ENCODE measurements around the gene SSC4D.
A peak's percentile ranks its signal among the peaks of the same experiment; 100 is the strongest.
"Not testable (repeated sequence)": the region's sequence is repeated elsewhere in the genome, so short reads cannot be mapped to it uniquely, and the experiment has no call there.

SSC4D gene

GRCh38 chr7:76409537-76409936 lies at the start of gene SSC4D:
SSC4D (minus strand) TSS chr7:76409697; CDS start chr7:76404439, 5,258 bp downstream.
- Histone ChIP-seq H3K36me3 (no peaks in the 10 kb centered on the region), H3K27ac (peak within 1 kb of the TSS; percentile 87), H3K4me3 (ENCODE audit: low read depth, low read length) (peak within 1 kb of the TSS; percentile 42), H3K9me3 (ENCODE audit: severe bottlenecking) (no peaks in the 10 kb centered on the region), H3K27me3 (ENCODE audit: insufficient read depth, low read depth, severe bottlenecking) (no peaks in the 10 kb centered on the region)
- no peak for TF ChIP-seq CTCF (IDR thresholded peaks at IDR 0.05; ENCODE audit: low read depth, low read length)
- DNase-seq, result peak; percentile 85

GRCh38 chr7:76458504-76458903 lies 49.0 kb upstream of the SSC4D start:
- H3K27ac ChIP-seq; H3K27me3 ChIP-seq (ENCODE audit: insufficient read depth, low read depth, severe bottlenecking); H3K36me3 ChIP-seq; H3K9me3 ChIP-seq (ENCODE audit: severe bottlenecking); DNase-seq; H3K4me3 ChIP-seq (ENCODE audit: low read depth, low read length): not testable (repeated sequence)

GRCh38 chr7:76457017-76457416 lies 47.5 kb upstream of the SSC4D start:
- not testable (repeated sequence) for DNase-seq; H3K4me3 ChIP-seq (ENCODE audit: low read depth, low read length); H3K9me3 ChIP-seq (ENCODE audit: severe bottlenecking); H3K27me3 ChIP-seq (ENCODE audit: insufficient read depth, low read depth, severe bottlenecking); H3K36me3 ChIP-seq; H3K27ac ChIP-seq

- H3K9me3 ChIP-seq (ENCODE audit: severe bottlenecking); H3K36me3 ChIP-seq; H3K4me3 ChIP-seq (ENCODE audit: low read depth, low read length); H3K27me3 ChIP-seq (ENCODE audit: insufficient read depth, low read depth, severe bottlenecking); H3K27ac ChIP-seq; DNase-seq: not testable (repeated sequence)
These were observed 36.1 kb upstream of the SSC4D start for GRCh38 chr7:76445577-76446008.

- not testable (repeated sequence) for H3K9me3 ChIP-seq (ENCODE audit: severe bottlenecking); H3K4me3 ChIP-seq (ENCODE audit: low read depth, low read length); H3K36me3 ChIP-seq; H3K27ac ChIP-seq; DNase-seq; H3K27me3 ChIP-seq (ENCODE audit: insufficient read depth, low read depth, severe bottlenecking)
These were observed 34.3 kb upstream of the SSC4D start for GRCh38 chr7:76443846-76444245.

- DNase-seq; H3K9me3 ChIP-seq (ENCODE audit: severe bottlenecking); H3K27me3 ChIP-seq (ENCODE audit: insufficient read depth, low read depth, severe bottlenecking); H3K27ac ChIP-seq; H3K36me3 ChIP-seq; H3K4me3 ChIP-seq (ENCODE audit: low read depth, low read length): not testable (repeated sequence)
These were observed 33.4 kb upstream of the SSC4D start for GRCh38 chr7:76442664-76443446.

- H3K36me3 ChIP-seq; H3K27me3 ChIP-seq (ENCODE audit: insufficient read depth, low read depth, severe bottlenecking); DNase-seq: not testable (repeated sequence)
These were observed 32.3 kb upstream of the SSC4D start for GRCh38 chr7:76441792-76442191.

GRCh38 chr7:76440404-76440803 lies 30.9 kb upstream of the SSC4D start:
- H3K27me3 ChIP-seq (ENCODE audit: insufficient read depth, low read depth, severe bottlenecking); H3K27ac ChIP-seq; H3K4me3 ChIP-seq (ENCODE audit: low read depth, low read length): not testable (repeated sequence)

More at GRCh38 chr7:76441792-76442191, 32.3 kb upstream of the SSC4D start:
- not testable (repeated sequence) for H3K27ac ChIP-seq; H3K4me3 ChIP-seq (ENCODE audit: low read depth, low read length); H3K9me3 ChIP-seq (ENCODE audit: severe bottlenecking)

GRCh38 chr7:76439120-76439888 lies 29.8 kb upstream of the SSC4D start:
- H3K27me3 ChIP-seq (ENCODE audit: insufficient read depth, low read depth, severe bottlenecking); H3K4me3 ChIP-seq (ENCODE audit: low read depth, low read length); H3K27ac ChIP-seq; H3K9me3 ChIP-seq (ENCODE audit: severe bottlenecking); H3K36me3 ChIP-seq: not testable (repeated sequence)
- DNase-seq, result peak; percentile 36

More at GRCh38 chr7:76440404-76440803, 30.9 kb upstream of the SSC4D start:
- not testable (repeated sequence) for H3K36me3 ChIP-seq; DNase-seq; H3K9me3 ChIP-seq (ENCODE audit: severe bottlenecking)

- not testable (repeated sequence) for H3K4me3 ChIP-seq (ENCODE audit: low read depth, low read length); H3K27ac ChIP-seq; H3K9me3 ChIP-seq (ENCODE audit: severe bottlenecking); H3K36me3 ChIP-seq; H3K27me3 ChIP-seq (ENCODE audit: insufficient read depth, low read depth, severe bottlenecking)
- TF ChIP-seq CTCF (IDR thresholded peaks at IDR 0.05; ENCODE audit: low read depth, low read length), result peak; percentile 65
- peak; percentile 85 for DNase-seq
These were observed 28.4 kb upstream of the SSC4D start for GRCh38 chr7:76437873-76438272.
